GM19468 (cell line): Measurements from ENCODE around the gene R3HDM2.

ENCODE experiments used
- ATAC-seq: cut with Tn5 transposase; IDR thresholded peaks from one replicate; pipeline ENCODE4 v1.9.1; 2021; ENCODE audit warnings: mild to moderate bottlenecking, moderate library complexity, moderate number of reproducible peaks; ENCODE audit not compliant: unreplicated experiment; ENCODE audit errors: extremely low read depth

The R3HDM2 gene

DNA sequence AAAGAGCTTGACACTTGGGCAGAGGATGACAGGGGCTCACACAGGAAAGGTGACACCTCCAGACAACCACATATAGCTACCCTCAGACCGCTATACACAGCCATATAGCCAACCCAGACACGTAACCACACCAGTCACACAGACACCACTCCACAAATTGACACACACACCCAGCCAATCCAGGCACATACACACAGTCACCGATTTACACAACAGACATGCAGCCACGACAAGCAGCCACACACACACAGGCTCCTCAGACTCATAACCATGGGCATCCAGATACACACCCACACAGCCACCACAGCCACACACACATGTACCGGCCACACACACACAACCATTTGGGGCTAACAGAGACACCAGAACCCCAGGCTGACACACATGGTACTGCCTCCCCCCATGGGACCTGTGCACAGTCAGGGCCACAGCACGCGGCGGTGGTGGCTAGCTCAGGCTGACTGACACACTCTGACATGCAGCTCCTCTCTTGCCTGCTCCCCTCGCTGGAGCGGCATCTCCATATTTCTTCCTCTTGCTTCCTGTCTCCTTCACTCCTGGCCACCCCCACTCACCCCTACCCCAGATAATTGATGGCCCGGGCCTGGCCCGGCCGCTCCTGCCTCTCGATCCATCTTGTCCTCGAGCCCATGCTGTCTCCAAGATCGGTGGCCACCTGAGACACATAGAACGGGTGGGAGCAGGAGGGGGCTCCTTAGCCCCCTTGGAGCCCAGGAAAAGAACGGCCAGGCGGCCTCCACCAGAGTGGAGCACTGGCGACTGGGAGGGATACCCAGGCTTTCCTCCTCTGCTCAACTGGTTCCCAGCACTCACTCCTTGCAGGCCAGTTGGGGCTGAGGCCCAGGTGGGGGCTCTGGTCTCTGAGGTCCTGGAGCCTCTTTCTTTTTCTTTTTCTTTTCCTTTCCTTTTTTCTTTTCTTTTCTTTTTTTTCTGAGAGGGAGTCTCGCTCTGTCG is 207.4 kb downstream of the R3HDM2 start:
- no peak for ATAC-seq

DNA sequence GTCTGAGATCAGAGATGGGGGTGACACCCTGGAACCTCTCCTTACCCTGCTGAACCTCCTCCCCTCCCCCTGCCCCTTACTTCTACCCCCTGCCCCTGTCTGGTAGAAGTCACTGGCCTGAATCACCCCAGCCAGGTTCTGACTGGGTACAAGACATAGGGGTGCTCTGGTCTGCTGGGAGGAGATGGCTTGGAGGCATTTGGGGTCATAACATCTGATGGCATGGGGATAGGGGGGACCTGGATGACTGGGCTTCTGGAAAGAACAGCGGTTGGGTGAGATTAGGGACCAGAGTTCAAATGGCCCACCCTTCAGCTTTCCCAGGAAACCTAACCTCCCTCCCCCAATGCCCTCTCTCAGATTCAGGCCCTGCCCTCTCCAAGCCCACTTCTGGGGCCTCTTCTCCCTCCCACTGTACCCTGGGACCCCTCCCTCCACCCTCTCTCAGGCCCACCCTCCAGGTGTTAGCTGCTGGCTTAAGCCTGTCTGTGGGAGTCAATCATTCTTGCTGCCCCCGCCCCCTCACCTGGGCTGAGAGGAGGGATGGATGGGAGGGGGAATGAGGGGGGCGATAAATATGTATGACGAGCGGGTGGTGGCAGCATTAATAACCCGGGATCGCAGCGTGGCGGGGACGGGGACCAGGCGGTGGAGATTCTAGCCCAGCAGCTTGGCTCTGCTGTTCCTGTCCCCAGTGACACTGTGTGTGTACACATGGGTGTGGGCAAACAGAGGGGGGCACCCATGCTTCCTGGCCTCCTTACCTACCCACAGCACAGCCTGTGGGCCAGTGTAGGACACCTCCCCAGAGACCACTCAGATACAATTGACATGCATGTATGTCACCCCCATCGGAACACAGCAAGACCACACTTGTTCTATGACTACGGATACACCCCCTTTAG is 208.3 kb downstream of the R3HDM2 start:
- no peak for ATAC-seq

DNA sequence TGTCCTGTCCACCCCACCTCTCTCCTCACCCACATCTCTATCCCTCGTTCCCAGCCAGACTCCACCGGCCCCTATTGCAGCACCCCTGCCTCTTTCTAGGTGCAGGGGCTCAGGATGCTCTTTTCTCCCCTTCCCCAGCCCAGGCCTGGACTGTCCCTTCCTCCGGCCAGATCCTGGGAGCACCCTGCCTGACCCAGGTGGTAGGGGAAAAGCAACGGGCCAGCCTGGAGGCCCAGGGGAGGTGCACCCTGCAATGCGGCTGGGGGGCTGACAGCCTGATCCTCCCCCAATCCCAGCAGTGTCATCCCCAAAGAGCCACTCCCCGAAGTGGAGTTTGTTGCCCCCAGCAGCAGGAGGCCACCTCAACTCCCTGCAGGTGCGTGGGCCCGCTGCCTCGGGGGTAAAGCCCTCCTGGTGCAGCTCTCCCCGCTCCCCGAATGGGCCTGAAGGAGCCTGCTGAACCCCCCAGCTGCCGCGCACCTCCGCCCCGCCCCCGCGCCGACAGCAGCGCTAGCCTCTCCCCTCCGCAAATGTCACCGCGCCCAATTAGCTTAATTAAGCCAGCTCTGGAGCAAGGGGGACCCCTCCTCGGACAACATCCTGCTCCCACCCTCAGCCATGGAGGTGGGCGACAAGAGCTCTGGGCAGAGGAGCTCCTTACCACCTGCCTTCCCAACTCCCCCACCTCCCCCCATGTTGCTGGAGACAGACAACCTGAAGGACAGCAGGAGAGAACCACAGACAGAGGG is 209.5 kb downstream of the R3HDM2 start:
- ATAC-seq: no peak

DNA sequence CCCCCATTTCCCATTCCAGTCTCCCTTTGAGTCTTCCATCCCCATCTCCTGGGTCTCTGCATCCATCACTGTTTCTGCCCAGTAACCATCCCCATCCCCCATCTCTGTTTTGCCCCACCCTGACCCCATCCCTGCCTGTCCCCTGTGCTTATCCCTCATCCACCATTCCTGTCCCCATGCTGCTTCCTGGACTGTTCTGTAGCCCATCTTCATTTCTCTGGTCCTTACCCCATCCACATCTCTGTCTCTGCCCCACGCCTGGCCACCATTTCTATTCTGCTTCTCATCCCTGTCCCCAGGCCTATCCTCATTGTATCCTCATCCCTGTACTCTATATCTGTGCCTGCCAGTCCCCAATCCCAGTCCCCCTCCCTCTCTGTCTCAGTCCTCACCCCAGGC is 210.1 kb downstream of the R3HDM2 start:
- no peak for ATAC-seq

DNA sequence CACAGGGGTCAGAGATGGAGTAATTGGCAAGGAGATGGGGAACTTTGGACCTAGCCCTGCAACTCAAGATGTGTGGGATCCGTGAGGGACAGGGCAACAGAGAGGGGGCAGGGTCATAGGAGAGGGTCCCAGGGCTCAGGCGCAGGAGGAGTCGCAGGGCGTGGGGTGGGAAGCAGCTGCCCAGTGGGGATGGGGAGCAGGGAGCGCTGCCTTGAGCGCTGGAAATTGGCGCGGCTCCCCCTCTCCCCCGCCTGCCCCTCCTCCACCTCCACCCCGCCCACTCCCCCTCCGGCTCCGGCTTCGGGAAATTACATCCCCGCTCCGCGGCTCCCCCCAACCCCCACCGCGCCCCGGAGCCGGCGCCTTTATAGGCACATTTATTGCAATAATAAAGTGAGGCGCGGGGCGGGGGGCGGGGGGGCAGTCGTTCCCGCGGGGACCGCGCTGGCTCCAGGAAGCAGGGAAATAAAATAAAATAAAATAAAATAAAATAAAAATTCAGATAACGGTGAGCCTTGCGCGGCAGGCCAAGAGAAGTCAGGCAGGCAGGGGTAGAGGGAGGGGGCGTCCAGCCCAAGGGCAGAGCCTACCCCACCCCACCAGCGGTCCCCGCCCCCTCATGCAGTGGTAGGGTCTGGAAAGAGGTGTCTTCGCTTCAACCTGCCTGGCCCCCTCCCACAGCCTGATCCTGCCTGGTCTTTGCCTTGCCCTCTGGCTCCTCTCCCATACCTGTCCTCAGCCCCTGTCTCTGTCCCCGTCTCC is 210.7 kb downstream of the R3HDM2 start:
- no peak for ATAC-seq

DNA sequence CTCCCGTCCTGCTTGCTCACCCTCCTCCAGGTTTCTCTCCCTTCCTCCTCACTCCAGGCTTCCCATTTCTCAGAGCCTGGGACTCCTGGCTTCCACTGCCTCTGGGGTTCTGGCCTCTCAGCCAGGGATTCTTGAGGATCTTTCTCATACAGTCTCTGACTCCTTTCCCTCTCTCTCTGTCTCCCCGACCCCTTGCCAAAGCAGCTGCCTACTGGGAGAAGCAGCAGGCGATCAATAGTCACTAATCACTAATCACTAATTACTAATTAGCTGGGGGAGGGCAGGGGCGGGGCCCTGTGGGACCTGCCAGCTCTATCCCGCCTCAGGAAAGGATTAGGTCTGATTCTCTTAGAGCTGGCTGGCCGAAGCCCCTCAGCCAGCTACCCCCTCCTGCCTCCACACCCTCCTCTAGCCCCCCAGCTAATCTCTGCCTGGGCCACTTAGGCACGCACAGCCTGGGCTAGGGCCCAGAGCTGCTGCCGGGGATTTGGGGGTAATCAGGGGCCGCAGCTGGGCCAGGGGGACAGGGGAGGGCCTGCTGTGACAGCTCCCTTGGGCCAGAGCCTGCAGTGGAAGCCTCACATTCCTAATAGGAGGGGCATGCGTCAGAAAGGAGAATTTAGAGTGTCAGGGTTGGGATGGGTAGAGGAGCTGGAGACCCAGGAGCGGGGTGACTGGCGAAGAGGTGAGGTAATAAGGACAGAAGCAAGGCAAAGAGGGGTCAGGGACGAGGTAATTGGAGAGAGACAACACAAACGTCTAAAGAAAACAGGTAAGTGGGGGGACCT is 211.4 kb downstream of the R3HDM2 start:
- ATAC-seq: no peak

DNA sequence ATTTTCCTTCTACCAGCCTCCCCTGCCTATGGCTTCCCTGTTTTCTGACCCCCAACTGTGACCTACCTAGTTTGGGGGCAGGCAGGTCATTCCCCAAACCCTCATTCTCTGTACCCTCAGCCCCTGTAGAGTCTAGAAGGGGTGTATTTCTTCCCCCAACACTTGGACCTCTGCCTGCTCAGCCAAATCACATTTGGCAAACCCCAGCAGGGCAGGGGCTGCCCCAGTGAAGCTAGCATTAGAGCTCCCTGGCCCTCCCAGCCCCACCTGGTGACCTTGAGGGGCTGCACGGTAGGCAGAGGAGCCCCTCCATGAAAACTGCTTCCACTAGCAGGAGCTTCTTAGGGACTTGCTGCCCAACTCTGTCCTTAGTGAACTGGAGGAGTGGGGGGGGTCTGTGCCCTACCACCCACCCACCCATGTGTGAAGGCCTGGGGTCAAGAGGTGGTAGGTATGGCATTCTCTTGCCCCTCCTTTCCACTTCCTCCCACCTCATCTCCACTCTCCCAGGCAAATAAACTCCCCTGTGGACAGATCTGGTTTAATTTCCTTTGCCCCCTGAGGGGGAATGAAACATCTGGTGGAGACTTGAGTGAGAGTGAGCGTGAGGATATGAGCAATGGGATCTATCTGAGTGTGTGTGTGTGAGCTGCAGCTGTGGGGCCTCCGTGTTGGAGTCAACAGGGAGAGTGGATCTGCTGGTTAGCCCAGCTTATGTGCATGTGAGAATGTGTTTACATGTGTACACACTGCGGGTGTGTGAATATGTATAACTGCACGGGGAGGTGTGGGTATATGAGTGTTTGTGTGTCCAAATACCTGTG is 212.6 kb downstream of the R3HDM2 start:
- ATAC-seq: no peak

DNA sequence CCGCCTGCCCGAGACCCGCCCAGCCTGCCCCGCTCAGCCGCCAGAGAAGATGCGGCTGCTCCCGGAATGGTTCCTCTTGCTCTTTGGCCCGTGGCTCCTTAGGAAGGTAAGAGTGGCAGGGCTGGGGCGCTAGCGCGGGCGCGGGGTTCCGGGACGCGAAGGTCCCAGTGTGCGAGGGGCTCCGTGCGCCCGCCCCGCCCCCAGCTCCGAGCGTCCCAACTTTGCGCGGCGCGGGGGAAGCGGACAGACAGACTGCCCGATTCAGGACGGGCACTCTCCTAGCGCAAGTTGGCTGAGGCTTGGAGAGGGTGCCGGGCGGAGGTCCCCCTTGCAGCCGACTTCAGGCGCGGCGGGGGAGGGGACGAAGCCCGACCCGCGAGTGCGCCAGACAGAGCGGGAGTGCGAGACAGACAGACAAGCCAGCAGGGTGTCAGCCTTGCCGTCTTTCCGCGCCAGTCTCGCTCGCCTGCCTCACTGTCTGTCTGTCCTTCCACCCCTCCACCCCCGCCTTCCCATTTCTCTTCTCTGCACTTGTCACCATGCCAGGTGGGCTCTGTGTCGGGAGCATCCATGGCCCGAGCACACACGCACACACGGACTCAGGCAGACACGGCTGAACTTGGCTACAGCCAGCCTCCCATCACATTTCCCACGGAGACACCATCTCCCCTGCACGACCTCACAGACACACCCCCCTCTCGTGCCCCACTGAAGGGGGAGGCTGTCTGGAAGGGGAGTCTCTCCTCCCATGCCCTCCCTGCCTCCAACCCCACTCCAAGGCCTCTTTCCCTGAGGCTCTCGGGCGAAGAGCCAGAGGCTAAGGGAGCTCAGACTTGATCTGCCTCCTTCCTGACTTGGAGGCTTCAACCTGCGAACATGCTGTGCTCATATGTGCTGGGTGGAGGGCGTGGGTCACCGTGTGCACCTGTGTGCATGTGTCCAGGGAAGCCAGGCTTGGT is 213.6 kb downstream of the R3HDM2 start:
- no peak for ATAC-seq

DNA sequence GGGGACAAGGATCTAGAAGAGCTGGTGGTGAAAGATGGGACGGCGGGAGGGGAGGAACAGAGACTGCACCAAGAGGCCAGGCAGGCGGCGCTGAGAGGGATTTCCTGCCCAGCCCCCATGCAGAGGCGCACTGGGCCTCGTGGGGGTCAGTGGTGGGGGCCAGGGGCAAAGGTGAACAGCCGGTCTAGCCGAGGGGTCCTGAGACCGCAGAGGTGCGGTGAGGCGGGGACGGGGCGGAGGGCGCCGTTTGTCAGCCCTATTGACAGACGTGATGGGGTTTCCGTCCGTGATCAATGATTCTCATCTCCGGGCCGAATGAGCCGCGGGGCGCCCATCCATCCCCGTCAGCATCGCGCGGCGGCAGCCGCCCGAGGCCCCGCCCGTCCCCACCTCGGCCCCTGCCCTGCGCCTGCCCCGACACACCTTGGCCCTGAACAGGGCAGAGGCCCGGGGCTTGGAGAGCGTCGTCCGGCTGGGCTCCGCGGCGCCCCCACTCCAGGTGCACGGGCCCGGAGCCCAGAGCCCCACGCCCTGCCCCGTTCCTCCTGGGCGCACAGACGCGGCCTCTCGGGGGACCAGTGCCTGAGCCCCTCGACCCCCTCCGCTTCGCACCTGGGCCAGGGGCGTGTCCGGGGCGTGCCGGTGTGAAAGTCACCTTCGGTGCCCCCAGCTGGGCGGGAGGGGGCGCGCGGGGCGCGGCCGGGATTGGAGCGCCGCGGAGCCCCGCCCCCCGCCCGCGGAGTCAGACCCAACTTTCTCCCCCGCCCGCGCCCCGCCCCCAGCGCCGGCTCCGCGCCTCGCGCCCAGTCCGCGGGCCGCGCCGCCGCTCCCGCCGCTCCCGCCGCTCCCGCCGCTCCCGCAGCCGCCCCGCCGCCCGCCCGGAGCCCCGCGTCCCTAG is 214.6 kb downstream of the R3HDM2 start, which contains the start of gene NXPH4:
Gene NXPH4, plus strand, starts transcription at position 781 of the 898 bp plus-strand sequence. CDS start 176 bp downstream, outside the sequence.
- ATAC-seq: no peak

DNA sequence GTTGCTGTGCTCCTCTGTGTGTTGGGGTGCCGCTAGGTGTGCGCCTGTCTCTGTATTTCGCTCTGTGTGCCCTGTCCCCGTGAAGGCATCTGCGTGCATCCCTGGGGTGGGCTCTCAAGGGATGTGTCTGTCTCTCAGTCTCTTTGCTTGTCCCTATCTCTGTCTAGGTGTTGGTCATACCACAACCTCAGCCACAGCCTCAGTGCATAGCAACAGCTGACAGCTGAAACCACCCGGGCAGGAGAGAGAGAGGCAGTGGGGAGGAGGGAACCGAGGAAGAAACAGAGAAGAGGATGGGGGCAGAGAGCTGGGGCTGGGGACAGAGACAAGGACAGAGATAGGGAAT is 215.2 kb downstream of the R3HDM2 start:
- no peak for ATAC-seq

DNA sequence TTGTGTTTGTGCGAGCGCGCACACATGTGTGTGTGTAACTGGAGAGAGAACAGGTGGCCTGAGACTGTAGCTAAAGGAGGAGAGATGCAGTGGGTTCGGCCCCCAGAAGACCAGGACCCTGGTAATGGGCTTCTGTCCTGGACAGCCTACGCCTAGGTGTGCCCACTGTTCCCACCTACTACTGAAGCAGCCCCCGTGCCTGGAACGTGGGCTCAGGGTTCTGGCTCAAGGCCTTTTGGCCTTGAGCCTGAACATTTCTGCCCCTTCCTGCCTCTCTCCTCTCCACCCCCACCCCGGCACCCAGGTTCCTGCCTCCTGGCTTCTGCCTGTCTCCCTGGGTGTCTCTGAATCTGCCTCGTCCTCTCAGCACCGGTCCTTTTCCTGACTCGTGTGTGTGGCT is 215.8 kb downstream of the R3HDM2 start:
- no peak for ATAC-seq

DNA sequence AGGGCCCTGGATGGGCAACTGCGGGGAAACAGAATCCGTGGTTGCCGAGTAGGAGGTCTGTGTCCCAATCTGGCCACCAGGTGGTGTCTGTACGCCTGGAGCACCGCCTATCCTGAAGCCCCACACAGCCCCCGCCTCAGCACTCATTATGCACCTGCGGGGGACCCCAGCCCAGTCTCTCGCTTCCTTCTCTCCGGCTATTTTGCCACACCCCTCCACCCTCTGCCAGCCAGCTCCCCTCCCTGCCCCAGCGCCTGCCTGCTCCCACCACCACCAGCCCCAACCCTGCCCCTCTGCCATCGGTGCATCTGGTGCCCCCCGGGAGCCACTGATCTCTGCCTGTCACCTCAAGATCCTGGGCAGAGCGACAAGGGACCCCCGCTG is 216.5 kb downstream of the R3HDM2 start:
- ATAC-seq: no peak

DNA sequence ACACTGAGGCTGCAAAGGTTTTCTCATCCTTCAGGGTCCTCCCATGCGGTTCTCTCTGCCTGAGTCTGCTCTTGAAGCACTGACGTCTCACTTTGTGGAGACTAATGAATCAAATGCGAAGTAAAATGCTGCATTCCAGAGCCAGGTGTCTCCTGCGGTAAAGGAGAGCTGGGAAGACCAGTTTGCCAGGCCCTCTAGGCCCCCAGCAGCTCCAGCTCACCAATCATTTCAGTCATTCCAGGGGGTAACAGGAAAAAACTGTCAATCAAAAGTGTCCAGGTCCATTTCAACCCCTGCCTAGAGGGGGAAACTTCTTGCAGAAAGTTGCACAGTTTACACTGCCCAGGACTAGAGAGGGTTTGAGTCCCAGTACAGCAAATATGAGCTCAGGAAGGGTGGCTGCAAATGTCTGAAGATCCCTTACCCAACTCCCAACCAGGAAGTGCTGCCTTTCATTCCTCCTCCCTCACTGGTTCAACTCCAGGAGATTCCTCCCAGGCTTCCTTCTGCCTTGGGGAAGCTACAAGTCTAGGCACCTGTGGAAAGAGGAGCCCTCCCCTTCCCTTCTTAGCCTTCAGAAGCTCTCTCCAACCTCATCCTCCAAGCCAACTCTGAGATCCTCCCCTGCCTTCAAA is 217.0 kb downstream of the R3HDM2 start:
- no peak for ATAC-seq

DNA sequence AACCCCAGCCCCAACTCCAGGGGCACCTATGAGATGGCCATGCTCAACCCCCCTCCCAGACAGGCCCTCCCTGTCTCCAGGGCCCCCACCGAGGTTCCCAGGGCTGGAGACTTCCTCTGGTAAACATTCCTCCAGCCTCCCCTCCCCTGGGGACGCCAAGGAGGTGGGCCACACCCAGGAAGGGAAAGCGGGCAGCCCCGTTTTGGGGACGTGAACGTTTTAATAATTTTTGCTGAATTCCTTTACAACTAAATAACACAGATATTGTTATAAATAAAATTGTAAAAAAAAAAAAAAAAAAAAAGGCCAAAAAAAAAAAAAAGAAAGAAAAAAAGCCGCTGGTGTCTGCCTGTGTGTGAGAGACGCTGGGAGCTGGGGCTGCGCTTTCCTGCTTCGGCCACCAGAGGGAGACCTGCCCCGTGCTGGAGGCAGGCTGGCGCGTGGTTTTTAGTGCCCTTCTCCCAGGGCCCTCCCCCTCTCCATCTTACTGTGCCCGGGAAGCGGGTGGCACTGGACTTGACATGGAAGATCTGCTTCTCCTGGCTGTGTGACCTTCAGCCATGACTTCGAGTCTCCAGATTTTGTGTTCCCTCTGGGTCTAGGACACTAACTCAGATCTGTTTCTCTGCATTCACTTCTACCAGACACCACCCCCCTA is 217.7 kb downstream of the R3HDM2 start:
- ATAC-seq: no peak

DNA sequence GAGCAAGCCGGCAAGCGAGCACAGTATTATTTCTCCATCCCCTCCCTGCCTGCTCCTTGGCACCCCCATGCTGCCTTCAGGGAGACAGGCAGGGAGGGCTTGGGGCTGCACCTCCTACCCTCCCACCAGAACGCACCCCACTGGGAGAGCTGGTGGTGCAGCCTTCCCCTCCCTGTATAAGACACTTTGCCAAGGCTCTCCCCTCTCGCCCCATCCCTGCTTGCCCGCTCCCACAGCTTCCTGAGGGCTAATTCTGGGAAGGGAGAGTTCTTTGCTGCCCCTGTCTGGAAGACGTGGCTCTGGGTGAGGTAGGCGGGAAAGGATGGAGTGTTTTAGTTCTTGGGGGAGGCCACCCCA is 218.2 kb downstream of the R3HDM2 start:
- no peak for ATAC-seq
